Hepatocyte (in vitro differentiated cells): ENCODE measurements around the gene PURA.

Source experiments
- CTCF ChIP-seq: fragments of 200-600 bp; sonication (generic); IDR thresholded peaks from 2 replicates; pipeline ENCODE4 v1.5.1; 2016; ENCODE audit warnings: antibody characterized with exemption, mild to moderate bottlenecking; ENCODE audit not compliant: poor library complexity
- EZH2 ChIP-seq: fragments of 200-600 bp; sonication (generic); IDR thresholded peaks from 2 replicates; pipeline ENCODE4 v1.6.1; 2016; ENCODE audit warnings: antibody characterized with exemption, mild to moderate bottlenecking, borderline replicate concordance
- EZH2phosphoT487 ChIP-seq: fragments of 200-600 bp; sonication (generic); IDR thresholded peaks from one replicate; pipeline ENCODE4 v1.6.1; 2018; ENCODE audit warnings: antibody characterized with exemption, mild to moderate bottlenecking, low read depth, moderate library complexity; ENCODE audit not compliant: unreplicated experiment, severe bottlenecking

- TF ChIP-seq CTCF (peak; percentile 18), EZH2 (no peak), EZH2phosphoT487 (no peak)
These were observed 38.5 kb upstream of the PURA start for GRCh38 chr5:140075371-140075770.
